ENCODE data around the gene B4GALNT4.
"Not testable (repeated sequence)": the region's sequence is repeated elsewhere in the genome, so short reads cannot be mapped to it uniquely, and the experiment has no call there.

The B4GALNT4 gene

DNA sequence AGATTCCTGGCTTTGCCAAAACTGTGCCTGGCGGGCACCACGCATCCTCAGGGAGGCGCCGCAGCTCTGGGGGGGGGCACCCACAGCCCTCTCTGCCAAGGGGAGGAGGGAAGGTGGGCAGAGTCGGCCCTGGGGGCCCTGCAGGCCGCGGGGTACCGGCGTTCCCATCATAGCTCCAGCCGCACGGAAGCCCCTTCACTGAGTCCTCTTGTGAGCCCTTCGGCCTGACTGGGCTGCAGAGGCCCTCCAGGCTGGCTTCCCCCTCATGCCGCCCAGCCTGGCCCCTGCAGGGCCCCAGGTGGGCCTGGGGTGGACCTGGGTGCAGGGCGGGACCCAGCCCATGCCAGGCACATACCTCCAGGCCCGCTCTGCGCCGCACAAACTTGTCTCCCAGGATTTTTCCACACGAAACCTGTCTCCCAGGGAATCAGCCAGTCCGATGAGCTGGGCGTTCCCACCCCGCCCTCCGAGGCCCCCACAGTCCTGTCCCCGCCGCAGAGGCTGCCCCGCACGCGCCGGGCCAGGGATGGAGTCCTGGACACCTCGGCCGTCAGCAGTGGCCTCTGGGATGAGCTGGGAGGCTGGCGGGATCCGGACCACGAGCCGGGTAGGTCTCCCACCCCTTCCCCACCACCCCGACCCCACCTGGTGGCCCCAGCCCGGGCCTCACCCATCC is 22.9 kb downstream of the B4GALNT4 start:
- no peak for DNase-seq (ENCODE audit: low read depth in 2 of 2)

DNA sequence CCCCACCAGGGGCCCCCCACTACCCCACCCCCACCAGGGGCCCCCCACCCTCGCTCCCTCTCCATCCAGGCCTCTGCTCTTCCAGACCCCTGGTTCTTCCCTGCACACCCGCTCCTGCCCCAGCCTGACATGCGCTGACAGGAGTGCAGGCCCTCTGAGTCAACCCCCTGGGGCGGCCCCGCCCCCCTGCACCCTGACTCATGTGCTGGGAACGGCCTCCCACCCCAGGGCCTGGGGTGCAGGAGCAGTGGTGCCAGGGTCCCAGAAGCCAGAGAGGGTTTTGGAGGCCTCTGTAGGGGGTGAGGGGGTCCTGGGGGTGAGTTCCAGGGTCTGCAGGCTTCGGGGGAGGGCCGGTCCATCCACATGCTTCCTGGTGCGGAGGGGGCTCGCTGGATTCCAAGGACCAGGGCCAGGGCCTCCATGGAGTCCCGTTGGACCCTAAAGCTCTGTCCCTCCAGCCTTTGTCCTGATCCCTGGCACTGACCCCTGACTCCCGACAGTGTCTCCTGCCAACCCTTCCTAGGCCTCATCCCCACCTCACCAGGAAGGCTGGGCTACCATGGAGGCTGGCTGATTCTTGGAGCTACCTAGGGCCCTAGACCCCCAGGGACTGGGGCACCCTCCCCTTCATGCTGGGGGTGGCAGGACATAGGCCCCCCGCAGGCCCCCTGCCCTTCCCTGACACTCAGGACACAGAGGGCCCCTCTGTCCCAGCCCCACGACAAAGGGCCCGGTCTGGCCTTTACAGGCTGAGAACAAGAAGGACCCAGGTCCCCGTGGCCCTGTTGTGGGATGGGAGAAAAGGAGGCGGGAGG is 24.1 kb downstream of the B4GALNT4 start:
- DNase-seq (ENCODE audit: low read depth in 2 of 2): no peak

- no peak for DNase-seq (ENCODE audit: low read depth in 2 of 2)
These were observed 24.9 kb downstream of the B4GALNT4 start, which contains the start of gene PKP3 for GRCh38 chr11:394034-394857. TSS of gene PKP3 (plus strand) at chr11:394209. CDS start at chr11:394293, 84 bp downstream.

- DNase-seq (ENCODE audit: low read depth in 2 of 2): no peak
These were observed 25.8 kb downstream of the B4GALNT4 start for GRCh38 chr11:394858-395655.

- DNase-seq (ENCODE audit: low read depth in 2 of 2): no peak
These were observed 26.6 kb downstream of the B4GALNT4 start for GRCh38 chr11:395866-396265.

GRCh38 chr11:396511-396947 is 27.2 kb downstream of the B4GALNT4 start:
- DNase-seq (ENCODE audit: low read depth in 2 of 2): no peak

- DNase-seq (ENCODE audit: low read depth in 2 of 2): no peak
These were observed 27.7 kb downstream of the B4GALNT4 start for GRCh38 chr11:396948-397548.

- DNase-seq (ENCODE audit: low read depth in 2 of 2): no peak
These were observed 29.5 kb downstream of the B4GALNT4 start for GRCh38 chr11:398826-399225.

DNA sequence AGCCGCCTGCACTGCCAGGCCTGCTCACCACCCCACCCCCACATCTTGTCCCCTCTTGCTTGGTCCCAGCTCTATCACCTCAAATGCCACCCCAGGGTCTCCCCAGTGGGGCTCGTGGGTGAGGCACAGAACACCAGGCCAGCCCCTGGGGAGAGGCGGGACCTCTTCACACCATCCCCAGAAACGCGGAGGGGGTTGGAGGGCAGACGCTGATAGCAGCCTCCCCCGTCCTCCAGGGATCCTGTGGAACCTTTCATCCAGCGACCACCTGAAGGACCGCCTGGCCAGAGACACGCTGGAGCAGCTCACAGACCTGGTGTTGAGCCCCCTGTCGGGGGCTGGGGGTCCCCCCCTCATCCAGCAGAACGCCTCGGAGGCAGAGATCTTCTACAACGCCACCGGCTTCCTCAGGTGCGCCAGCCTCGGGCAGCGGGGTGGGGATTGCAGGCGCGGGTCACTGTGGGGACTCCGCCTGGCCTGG is 30.5 kb downstream of the B4GALNT4 start:
- no peak for DNase-seq (ENCODE audit: low read depth in 2 of 2)

GRCh38 chr11:400241-400689 is 31.0 kb downstream of the B4GALNT4 start:
- no peak for DNase-seq (ENCODE audit: low read depth in 2 of 2)

DNA sequence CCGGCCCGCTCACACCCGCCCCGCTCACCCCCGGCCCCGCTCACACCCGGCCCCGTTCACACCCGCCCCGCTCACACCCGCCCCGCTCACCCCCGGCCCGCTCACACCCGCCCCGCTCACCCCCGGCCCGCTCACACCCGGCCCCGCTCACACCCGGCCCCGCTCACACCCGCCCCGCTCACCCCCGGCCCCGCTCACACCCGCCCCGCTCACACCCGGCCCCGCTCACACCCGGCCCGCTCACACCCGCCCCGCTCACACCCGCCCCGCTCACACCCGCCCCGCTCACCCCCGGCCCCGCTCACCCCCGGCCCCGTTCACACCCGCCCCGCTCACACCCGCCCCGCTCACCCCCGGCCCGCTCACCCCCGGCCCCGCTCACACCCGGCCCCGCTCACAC is 31.9 kb downstream of the B4GALNT4 start:
- not testable (repeated sequence) for DNase-seq (ENCODE audit: low read depth in 2 of 2)

- DNase-seq (ENCODE audit: low read depth in 2 of 2): no peak
These were observed 33.9 kb downstream of the B4GALNT4 start for GRCh38 chr11:403021-403760.

DNA sequence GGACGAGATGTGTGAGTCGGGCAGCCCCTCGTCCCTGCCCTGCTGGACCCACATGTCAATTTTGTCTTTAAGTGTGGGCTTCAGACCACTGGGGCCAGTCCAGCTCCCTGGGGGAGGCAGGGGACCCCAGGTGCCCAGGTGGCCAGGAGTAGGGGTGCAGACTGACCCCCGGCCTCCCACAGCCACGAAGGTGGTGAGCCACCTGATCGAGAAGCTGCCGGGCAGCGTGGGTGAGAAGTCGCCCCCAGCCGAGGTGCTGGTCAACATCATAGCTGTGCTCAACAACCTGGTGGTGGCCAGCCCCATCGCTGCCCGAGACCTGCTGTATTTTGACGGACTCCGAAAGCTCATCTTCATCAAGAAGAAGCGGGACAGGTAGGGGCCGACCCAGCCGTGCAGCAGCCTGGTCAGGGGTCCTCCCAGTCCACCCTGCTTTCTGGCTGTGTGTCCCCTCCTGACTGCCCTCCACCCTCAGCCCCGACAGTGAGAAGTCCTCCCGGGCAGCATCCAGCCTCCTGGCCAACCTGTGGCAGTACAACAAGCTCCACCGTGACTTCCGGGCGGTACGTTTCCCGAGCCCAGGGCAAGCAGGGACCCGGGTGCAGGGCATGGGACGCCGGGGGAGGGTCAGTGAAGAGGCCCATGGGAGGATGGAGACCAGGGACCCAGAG is 34.6 kb downstream of the B4GALNT4 start:
- no peak for DNase-seq (ENCODE audit: low read depth in 2 of 2)

DNA sequence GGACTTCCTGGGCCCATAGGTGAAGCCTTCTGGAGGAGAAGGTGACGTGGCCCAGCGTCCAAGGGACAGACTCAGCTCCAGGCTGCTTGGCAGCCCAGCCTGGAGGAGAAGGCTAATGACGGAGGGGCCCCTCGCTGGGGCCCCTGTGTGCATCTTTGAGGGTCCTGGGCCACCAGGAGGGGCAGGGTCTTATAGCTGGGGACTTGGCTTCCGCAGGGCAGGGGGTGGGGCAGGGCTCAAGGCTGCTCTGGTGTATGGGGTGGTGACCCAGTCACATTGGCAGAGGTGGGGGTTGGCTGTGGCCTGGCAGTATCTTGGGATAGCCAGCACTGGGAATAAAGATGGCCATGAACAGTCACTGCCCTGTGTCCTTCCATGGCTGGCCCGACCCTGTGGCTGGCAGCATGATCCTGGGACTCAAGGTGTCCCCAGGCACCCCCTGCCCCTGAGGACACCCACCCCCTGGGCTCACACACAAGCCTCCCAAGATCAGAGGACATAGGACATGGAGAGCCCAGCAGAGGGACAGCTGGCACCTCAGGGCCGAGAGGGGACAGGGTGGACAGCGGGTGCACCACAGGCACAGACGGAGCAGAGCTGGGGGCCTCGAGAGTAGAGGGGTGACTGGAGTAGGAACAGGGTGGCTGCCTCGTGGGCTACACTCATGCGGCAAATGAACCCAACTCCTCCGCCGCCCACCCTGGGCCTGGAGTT is 35.4 kb downstream of the B4GALNT4 start:
- DNase-seq (ENCODE audit: low read depth in 2 of 2): no peak

- DNase-seq (ENCODE audit: low read depth in 2 of 2): no peak
These were observed 36.1 kb downstream of the B4GALNT4 start for GRCh38 chr11:405323-405953.

DNA sequence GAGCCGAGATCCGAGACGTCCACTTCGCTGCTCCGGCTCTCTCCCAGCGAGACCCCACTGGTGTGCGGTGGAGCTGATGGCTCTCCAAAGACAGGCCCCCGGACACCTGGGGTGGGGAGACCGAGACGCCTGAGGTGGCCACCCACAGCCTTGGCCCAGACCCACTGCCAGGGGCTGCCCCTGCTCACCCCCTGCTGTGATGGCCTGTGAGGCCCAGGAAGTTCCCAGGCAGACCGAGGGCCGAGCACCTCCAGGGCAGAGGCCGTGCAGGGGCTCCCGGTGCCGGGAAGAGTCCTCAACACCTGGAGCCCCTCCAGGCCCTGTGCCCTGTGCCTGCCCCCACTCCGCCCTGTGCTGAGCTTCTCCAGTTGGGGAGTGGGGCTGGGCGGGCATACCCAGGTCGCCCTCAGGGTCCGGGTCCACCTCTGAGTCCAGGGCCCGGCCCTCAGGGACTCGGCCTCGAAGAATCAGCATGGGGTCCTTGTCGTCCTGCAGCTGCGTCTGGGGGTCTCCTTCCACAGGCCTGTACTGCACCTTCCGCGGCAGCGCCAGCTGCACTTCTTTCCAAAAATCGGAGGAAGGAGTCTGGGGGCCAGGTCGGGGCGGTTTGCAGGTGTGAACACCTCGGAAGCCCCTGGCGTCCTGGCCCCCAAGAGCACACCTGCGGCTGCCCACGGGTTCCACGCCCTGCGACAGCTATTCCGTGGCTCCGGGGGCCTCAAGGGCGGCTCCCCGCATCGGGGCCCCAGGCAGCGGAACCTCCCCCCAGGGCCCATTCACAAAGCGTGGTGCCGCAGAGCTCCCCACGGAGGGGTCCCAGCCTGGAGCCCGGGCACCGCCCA is 36.9 kb downstream of the B4GALNT4 start:
- DNase-seq (ENCODE audit: low read depth in 2 of 2): no peak

All from stimulated activated CD4-positive, alpha-beta T cell treated with anti-CD3 and anti-CD28 coated beads, Interleukin-1b, Interleukin-23, amount 100 ng/mL, for 1 hour (primary cell).